ENCODE data around the gene TEX51.

DNA sequence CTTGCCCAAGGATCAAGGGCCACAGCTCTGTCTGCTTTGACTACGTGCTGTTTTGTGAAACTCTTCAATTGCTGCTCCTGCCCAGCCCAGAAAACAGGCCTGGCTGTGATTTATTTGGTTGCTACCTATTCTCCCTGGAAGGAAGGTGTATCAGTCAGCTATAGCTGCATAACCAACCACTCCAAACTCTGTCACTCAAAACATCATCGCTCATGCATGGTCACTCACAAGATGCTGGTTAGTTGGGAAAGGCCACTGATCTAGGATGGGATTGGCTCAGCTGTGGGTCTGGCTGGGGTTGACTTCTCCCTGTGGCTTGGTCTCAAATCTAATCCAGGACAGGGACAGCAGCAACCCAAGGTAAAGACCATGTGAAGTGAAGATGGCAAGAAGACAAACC, 14.6 kb downstream of the TEX51 start:
- TF ChIP-seq, protein P1, sequence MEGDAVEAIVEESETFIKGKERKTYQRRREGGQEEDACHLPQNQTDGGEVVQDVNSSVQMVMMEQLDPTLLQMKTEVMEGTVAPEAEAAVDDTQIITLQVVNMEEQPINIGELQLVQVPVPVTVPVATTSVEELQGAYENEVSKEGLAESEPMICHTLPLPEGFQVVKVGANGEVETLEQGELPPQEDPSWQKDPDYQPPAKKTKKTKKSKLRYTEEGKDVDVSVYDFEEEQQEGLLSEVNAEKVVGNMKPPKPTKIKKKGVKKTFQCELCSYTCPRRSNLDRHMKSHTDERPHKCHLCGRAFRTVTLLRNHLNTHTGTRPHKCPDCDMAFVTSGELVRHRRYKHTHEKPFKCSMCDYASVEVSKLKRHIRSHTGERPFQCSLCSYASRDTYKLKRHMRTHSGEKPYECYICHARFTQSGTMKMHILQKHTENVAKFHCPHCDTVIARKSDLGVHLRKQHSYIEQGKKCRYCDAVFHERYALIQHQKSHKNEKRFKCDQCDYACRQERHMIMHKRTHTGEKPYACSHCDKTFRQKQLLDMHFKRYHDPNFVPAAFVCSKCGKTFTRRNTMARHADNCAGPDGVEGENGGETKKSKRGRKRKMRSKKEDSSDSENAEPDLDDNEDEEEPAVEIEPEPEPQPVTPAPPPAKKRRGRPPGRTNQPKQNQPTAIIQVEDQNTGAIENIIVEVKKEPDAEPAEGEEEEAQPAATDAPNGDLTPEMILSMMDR (IDR thresholded peaks at IDR 0.05; ENCODE audit: insufficient read depth, low read length): no peak
- TF ChIP-seq, protein P2, sequence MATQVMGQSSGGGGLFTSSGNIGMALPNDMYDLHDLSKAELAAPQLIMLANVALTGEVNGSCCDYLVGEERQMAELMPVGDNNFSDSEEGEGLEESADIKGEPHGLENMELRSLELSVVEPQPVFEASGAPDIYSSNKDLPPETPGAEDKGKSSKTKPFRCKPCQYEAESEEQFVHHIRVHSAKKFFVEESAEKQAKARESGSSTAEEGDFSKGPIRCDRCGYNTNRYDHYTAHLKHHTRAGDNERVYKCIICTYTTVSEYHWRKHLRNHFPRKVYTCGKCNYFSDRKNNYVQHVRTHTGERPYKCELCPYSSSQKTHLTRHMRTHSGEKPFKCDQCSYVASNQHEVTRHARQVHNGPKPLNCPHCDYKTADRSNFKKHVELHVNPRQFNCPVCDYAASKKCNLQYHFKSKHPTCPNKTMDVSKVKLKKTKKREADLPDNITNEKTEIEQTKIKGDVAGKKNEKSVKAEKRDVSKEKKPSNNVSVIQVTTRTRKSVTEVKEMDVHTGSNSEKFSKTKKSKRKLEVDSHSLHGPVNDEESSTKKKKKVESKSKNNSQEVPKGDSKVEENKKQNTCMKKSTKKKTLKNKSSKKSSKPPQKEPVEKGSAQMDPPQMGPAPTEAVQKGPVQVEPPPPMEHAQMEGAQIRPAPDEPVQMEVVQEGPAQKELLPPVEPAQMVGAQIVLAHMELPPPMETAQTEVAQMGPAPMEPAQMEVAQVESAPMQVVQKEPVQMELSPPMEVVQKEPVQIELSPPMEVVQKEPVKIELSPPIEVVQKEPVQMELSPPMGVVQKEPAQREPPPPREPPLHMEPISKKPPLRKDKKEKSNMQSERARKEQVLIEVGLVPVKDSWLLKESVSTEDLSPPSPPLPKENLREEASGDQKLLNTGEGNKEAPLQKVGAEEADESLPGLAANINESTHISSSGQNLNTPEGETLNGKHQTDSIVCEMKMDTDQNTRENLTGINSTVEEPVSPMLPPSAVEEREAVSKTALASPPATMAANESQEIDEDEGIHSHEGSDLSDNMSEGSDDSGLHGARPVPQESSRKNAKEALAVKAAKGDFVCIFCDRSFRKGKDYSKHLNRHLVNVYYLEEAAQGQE (IDR thresholded peaks at IDR 0.05; ENCODE audit: insufficient replicate concordance, low read depth): no peak
- TF ChIP-seq POLR2AphosphoS5 (IDR thresholded peaks at IDR 0.05; ENCODE audit: low read depth): no peak
- TF ChIP-seq GABPA (IDR thresholded peaks at IDR 0.05; ENCODE audit: low read depth): no peak
- TF ChIP-seq SPI1 (IDR thresholded peaks at IDR 0.05; ENCODE audit: borderline replicate concordance, low read depth): no peak

All from HL-60 (cell line).